GM18868 (cell line): Measurements from ENCODE around the gene NUP160.
"Not testable (repeated sequence)": the region's sequence is repeated elsewhere in the genome, so short reads cannot be mapped to it uniquely, and the experiment has no call there.

ENCODE experiments used
- ATAC-seq: cut with Tn5 transposase; IDR thresholded peaks from one replicate; pipeline ENCODE4 v1.9.1; 2021; ENCODE audit warnings: mild to moderate bottlenecking, moderate library complexity; ENCODE audit not compliant: unreplicated experiment

NUP160 gene

DNA sequence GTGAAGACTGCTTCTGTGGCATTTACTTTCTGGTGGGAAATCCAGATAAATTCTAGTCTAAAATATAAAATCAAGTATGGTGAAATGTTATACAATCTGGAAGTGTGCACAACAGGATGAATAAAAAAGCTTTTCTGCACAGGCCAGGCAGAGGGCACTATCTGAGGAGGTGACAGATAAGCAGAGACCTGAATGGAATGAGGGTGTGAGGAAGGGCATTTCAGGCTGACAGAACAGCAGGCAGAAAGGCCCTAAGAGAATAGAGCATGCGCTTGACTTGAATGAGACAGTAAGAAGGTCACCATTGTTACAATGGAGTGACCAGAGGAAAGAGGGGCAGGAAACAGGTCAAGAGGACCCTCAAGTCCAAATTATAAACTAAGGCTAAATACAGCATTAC, 47.4 kb downstream of the NUP160 start:
- ATAC-seq: no peak

DNA sequence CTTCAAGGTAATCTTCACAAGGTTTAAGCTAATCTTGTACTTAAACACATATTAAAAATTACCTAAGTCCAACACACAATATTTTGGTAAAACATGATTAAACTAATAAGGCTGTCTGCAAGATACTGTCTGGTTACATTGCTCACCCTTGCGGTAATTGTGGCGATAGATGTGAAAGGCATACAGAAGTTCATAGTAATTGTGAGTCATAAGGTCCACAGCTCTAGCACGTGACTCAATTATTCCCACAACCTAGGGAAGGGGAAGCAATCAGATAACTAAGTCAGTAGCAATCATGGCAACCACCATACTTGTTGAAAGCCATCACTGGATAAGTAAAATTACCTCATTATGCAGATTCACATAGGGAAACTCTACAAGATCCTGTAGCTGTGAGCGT, 50.5 kb downstream of the NUP160 start:
- ATAC-seq: no peak

DNA sequence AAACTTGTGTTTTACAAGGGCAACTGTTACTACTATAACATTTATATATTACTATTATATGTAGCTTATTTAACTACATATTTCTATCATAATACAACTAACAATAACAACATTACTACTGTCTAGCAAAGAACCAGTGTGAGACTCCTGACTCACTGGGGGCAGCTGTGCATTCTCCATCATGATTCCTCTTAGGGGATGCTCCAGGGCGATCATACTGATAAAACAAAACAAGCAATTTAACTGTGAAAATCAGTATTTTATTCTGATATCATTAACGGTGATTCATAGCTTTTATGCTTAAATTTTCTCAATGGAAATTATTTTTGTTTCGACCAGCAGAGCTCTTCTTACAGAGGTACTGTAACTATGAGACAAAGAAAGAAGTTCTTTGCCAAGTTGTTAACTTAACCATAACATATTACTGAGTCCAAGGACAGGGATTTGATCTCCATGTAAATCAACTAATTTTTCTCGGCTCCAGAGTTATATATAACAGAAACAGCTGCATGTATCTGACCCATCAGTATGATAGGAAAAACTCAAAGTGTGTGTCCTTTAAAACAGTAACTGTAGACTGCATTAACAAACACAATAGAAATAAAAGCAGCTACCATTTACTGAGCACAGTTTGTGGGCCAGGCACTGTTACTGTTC, 56.2 kb downstream of the NUP160 start:
- no peak for ATAC-seq

DNA sequence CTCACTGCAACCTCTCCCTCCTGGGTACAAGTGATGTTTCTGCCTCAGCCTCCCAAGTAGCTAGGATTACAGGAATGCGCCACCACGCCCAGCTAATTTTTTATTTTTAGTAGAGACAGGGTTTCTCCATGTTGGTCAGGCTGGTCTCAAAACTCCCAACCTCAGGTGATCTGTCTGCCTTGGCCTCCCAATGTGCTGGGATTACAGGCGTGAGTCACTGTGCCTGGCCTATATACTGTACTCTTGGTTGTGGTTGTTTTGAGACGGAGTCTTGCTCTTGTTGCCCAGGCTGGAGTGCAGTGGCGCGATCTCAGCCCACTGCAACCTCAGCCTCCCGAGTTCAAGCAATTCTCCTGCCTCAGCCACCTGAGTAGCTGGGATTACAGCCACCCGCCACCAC, 58.1 kb downstream of the NUP160 start:
- ATAC-seq: not testable (repeated sequence)

DNA sequence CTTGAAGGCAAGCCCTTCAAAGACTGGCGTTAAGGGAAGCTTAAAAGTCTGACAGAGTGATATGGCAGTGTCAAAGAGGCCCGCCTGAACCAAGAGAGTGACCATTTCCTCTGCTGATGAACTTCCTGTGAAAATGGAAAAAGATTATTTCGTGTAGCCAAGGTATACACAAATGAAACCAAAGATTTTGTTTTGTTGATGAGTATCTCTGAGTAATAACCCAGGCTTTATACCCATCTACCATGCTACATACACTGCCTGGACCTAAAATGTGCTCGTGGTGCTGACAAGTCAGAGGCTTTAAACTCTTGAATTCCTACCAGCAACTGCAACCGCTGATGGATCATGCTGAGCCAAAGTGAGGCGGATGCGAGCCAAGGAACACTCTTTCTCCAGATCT, 60.0 kb downstream of the NUP160 start:
- no peak for ATAC-seq

DNA sequence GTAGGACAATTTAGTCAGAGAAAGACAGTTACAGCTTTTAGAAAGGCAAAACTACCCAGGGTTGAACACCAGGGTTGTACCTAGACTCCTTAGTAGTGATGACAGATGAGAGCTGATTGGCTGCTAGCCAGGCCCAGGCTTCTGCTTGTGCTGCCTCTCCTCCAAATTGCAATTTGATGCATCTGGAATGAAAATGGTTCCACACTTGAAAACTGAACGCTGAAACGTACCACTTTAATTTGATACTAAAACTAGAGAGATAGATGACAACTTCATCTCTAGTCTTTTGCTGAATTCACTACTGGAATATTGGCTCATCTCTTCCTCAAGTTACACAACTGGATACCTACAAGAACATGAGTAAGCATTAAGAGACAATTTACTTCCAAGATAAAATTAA, 61.8 kb downstream of the NUP160 start:
- ATAC-seq: no peak

DNA sequence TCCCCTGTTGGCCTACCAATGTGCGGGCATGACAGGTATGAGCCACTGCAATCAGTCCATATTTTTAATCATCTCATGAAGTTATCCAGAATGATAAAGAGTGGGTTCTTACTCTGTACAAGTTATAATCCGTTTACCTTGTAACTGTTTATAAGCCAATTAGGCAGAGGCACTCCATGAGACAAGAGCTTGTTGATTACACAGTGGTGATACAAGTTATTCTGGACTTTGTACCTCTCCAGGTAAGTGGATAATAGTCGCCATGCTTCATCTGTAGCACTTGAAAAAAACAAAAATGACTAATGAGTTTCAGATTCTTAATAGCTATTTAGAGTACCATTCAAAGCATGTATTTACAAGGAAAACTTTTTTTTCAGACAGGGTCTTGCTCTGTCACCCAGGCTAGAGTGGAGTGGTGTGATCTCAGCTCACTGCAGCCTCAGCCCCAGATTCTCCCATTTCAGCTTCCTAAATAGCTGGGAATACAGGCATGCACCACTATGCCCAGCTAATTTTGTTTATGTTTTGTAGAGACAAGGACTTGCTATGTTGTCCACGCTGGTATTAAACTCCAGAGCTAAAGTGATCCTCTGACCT, 63.3 kb downstream of the NUP160 start:
- ATAC-seq: no peak

DNA sequence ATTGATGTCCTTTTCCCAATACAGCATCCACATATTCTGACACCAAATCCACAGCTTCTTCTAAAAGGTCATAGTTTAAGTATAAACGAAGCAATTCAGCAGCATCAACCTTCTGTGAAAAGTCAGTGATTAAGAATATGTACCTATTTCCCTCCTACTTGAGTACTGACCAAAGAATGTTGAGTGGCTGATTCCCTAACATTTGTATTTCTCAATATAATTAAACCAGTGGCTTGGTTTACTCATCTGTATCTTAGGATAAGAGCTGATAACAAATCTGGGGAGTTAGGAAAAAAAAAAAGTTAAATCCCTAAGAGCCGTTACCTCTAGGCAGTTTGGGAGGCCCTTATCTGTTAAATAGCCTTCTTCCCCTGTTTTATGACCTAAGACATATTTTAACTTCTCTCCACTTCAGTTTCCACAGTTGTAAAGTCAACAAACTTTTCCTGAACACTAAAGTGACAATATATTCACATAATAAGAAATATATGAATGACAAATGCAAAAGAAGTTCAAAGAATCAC, 65.0 kb downstream of the NUP160 start:
- ATAC-seq: no peak

DNA sequence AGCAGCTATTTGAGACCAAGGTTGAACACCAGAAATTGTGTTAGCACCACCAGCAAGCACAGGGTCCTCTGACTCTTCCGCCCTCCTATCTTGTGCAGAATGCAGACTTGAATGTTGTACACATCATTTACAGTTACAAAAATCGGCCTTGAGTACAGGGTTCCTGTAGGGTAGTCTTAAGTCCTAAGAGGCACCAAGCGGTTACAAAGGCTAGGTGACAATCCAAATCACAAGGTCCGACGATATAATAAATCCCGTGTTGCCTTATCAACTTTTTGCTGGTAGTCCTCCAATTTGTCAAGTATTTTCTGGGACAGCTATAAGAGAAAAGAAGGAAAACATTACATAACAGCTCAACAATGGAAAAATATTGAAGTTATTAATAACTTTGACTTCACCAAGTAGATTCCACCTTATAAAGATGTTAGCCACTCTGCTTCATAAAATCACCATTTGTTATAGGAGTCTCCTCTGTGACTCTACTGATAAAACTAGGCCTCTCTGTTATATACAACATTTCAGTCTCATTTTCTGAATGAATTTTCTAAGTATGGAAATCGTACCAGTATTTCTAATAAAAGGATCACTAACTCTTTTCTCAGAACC, 69.2 kb downstream of the NUP160 start:
- ATAC-seq: no peak

DNA sequence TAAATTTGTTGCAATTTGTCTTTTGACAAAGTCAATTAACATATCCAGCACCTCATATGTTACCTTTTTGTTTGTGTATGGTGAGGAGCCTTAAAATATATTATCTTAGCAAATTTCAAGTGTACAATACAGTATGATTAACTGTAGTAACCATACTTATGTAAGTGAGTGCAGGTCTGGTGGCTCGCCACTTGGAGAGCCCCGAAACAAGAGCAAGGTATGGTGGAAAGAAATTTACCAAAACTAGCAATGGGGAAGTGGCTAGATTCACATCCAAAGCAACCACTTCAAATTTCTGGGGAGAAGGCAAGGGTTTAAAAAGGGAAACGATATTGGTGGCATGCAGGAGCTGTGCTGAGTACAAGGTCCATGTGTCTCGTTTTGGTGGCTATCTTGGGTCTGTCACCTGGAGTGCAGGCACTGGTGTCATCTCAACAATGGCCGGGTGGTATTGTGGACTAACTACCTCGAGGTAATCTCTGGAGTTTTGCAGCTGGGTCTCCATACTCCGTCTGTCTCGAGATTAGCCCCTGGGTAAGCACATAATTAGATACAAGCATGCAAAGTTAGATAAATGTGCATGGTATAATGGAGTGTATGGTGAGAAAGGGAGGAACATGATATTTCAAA, 72.8 kb downstream of the NUP160 start:
- ATAC-seq: no peak

DNA sequence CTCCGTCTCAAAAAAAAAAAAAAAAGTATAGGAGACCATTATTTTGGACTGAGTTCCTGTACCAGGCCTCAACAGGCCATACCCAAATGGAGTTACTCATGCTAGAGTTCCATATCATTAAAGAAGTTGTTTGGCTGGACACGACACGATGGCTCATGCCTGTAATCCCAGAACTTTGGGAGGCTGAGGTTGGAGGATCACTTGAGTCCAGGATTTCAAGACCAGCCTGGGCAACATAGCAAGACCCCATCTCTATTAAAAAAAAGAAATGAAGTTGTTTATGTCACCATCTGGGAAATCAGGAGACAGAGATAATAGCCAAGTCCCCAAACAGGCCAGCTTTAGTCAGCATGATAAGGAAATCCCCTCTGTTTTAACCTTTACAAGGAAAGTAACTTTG, 74.3 kb downstream of the NUP160 start:
- ATAC-seq: no peak

DNA sequence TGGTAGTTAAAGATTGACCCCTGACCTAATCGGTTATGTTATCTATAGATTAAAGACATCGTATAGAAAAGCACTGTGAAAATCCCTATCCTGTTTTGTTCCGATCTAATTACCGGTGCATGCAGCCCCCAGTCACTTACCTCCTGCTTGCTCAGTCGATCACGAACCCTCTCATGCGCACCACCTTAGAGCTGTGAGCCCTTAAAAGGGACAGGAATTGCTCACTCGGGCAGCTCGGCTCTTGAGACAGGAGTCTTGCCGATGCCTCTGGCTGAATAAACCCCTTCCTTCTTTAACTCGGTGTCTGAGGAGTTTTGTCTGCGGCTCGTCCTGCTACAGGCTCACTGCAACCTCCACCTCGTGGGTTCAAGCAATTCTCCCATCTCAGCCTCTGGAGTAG, 78.6 kb downstream of the NUP160 start:
- not testable (repeated sequence) for ATAC-seq

DNA sequence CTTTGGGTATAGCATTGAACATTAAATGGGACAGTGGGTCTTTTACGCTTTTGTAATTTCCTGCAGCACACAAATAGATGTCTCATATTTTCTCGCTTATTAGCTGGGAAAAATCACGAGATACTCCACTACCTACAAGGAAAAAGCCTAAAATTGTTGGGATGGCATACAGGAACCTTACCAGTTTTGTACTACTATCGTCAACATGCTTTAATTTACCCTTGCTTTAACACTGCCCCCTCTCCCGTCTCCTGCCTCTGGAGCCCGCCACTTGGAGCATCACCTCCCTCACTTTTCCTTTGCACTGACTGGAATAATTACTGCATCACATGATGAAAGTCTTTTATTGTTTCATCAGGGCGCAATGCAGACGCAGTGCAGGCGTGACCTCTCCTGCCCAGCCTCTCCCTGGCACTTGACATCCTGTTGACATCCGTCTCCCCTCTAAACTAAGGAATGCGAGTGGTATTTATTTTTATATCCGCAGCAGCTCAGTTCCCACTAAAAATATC, 80.0 kb downstream of the NUP160 start:
- no peak for ATAC-seq

DNA sequence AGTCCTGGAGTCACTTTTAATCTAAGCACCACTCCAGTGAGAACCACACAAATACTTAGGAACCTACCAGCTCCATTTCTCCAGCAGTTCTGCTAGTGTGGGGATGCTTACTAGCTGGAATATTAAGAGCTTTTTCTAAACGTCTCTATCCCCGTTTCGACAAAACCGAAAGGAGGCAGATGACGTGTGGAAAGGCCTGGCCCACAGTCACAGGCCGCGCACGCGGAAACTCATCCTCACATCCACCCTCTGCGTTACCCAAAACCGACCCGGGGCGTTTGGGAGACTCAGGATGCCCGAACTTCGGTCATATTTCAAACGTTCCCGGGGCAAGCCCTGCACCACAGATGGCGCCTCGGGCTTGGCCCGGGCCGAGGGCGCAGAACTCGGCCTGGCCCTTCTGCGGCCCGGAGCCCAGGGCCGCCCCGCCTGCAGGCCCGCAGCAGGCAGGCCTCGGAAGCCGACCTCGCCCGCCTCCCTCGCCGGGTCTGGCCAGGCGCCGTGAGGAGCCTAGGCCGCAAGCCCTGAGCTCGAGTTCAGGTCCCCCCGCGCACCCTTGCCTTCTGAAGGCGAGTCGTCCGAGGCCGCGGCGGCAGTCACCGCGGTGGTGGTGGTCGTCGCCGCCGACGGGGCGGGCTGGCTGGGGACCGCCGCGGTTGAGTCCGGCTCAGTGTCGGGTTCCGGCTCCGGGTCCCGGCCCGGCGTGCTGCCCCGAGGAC, 81.5 kb downstream of the NUP160 start:
- peak; percentile 30 for ATAC-seq

DNA sequence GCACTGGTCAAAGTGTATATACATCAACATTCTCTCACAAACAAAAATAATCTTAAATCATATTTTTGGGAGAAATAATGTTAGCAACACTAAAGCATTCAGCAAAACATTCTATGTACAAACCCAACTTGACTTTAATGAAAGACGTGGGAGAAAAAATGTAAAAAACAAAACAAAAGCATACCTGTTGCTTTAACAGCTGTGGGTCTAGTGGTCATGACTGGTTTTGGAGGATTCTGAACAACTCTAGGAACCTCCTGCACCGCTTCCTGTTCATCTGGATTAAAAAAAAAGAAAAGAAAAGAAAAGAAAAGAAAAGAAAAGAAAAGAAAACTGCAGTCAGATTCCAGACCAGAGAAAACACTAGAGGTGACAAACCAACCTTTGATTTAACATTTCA, 83.1 kb downstream of the NUP160 start:
- no peak for ATAC-seq

DNA sequence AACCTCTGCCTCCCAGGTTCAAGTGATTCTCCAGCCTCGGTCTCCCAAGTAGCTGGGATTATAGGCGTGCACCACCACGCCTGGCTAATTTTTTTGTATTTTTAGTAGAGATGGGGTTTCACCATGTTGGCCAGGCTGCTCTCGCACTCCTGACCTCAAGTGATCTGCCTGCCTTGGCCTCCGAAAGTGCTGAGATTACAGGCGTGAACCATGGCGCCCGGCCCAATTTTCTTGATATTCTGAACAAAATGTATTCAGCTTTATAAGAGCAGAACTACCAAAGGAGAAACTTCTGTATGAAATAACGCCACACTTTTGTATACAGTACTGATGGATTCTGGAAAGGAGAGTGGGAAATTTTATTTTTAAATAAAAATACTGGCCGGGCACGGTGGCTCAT, 88.9 kb downstream of the NUP160 start:
- not testable (repeated sequence) for ATAC-seq

DNA sequence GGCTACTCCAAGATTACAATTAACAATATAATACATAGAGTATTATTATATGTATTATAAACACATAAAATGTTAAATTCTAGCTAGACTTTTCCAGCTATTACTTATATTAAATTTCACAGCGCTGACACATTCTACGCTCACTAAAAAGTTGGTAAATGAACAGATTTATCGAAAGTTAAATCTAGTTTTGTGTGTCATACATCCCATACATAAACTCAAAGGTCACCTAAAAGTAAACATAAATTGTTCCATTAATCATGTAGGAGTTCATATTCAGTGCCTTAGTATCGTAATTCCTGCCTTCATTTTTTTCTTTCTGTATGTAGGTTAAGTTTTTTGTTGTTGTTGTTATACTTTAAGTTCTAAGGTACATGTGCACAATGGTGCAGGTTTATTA, 91.9 kb downstream of the NUP160 start:
- no peak for ATAC-seq

DNA sequence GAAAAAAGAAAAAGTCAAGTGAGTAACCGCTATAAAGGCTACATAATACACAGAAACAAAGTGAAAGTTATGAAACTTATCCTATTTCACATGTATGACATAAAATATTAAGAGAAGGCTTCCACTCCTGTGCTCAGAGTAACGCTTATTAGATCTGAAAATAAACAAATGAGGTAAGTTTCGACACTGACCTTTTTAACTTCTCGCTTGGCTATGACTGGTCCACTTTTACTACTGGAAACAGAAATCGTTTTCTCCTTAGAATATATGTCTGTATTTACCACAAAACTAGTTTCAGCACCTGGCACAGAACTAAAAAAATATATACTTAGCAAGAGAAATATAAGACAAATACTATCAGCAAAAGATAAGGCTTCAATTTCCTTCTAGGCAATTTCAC, 97.4 kb downstream of the NUP160 start:
- ATAC-seq: no peak

DNA sequence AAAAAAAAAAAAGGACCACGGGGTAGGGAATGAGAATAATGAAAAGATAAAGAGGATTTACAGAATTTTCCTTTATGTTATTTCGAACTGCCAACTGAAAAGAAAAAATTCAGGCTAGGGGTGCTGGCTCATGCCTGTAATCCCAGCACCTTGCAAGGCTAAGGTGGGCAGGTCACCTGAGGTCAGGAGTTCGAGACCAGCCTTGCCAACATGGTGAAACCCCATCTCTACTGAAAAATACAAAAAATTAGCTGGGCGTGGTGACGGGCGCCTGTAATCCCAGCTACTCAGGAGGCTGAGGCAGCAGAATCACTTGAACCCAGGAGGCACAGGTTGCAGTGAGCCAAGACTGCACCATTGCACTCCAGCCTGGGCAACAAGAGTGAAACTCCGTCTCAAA, 105.7 kb downstream of the NUP160 start:
- not testable (repeated sequence) for ATAC-seq

DNA sequence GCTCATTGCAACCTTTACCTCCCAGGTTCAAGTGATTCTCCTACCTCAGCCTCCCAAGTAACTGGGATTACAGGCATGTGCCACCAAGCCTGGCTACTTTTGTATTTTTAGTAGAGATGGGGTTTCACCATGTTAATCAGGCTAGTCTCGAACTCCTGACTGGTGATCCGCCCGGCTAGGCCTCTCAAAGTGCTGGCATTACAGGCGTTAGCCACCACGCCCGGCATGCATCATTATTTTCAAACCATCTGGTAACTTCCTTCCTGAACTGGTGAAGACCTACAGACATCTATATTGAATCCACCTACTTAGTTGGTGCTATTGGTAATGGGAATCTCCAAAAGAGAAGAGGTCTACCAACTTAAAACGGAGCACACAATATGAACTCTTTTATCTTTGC, 110.3 kb downstream of the NUP160 start:
- ATAC-seq: not testable (repeated sequence)

DNA sequence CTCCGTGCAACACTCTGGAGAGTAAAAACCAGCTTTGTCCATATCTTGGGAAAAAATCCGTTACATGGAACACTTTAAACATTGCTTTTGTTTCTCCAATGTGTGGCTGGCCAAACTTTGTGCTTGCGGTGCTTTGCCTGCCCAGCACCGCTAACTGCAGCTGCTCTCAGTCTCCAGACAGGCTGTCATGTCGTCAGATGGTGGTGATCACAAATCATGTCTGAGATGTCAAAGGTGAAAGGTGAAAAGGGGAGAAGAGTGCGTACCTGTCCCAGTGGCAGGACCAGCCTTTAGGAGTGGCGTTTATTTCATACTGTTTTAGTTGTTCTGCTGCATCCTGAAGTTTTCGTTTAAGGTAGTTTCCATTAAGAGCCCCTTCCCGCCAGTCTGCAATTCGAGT, 115.9 kb downstream of the NUP160 start:
- ATAC-seq: no peak
